Lower leg skin (tissue), 4 donors: ENCODE data around the gene SHANK1. TPM values are rescaled to one million over a fixed set of nuclear protein-coding genes. Genes with fewer than 3 reads are reported as not detected.

Source experiments
- DNase-seq, 2 donors: peaks; one replicate each; pipeline ENCODE4 v3.0.0-alpha.2; 2019; ENCODE audit warnings: low spot score in 2 of 2
- H3K4me3 ChIP-seq: fragments of 200-600 bp; sonication (generic); 2 replicates; pipeline ENCODE4 v1.5.1; 2017; ENCODE audit warnings: mild to moderate bottlenecking, low read depth; ENCODE audit not compliant: poor library complexity, severe bottlenecking
- CTCF ChIP-seq, 3 donors: fragments of 450-650 bp; IDR thresholded peaks; one replicate each; pipeline ENCODE4 v1.5.1; 2016; ENCODE audit warnings: antibody characterized with exemption in 3 of 3, mild to moderate bottlenecking in 3 of 3, moderate library complexity in 2 of 3
- POLR2A ChIP-seq, 2 donors: fragments of 450-650 bp; IDR thresholded peaks; one replicate each; pipeline ENCODE4 v1.6.1; 2016 to 2017; ENCODE audit warnings: antibody characterized with exemption in 2 of 2, mild to moderate bottlenecking in 1 of 2, moderate library complexity in 1 of 2
- WGBS, 2 donors: methylation state at CpG; one replicate each; pipeline ENCODE4 v1.1.5; 2018; 5-methylcytosine and 5-hydroxymethylcytosine counted together
- intact Hi-C: fragments of 100-400 bp; cut with DNase I; formaldehyde crosslinking; loops from one replicate; pipeline ENCODE4 v1.15.0; 2023; ENCODE audit warnings: low total_unique reads
- total RNA-seq, 4 donors: library from RNA; depleted of rRNA; stranded (reverse); fragments of >200 nt; gene quantifications; one replicate each; pipeline ENCODE4 v1.1.0, GENCODE V29; 2016

Gene SHANK1
- total RNA-seq, 4 donors from 2014 or later, result 0.30 to 1.6 (median 0.67) TPM

GRCh38 chr19:50723735-50724521, 4.3 kb upstream of the SHANK1 start:
- TF ChIP-seq POLR2A (IDR thresholded peaks at IDR 0.05) (no peak), CTCF (IDR thresholded peaks at IDR 0.05) (no peak)
- 8 to 11% methylated on average over 15 to 31 of the region's 31 CpGs for WGBS, 2 donors
- peak overlapping the region; percentile 38 for H3K4me3 ChIP-seq
- no peak for DNase-seq
- intact Hi-C loops, result no loop called here

GRCh38 chr19:50723069-50723468, 3.5 kb upstream of the SHANK1 start, which contains the start of gene CLEC11A:
CLEC11A (plus strand) TSS chr19:50723364; CDS start chr19:50723526, 162 bp downstream.
- TF ChIP-seq CTCF (IDR thresholded peaks at IDR 0.05) (no peak), POLR2A (IDR thresholded peaks at IDR 0.05) (no peak)
- intact Hi-C loops, result no loop called here
- DNase-seq, result peak; percentile 56 to 93
- peak within 1 kb of the TSS; percentile 38 for H3K4me3 ChIP-seq
- WGBS, 2 donors, result 16 to 29% methylated on average over 15 of the region's 15 CpGs

- DNase-seq, result no peak
- 64 to 71% methylated on average over 15 of the region's 15 CpGs for WGBS, 2 donors
- intact Hi-C loops, result no loop called here
- H3K4me3 ChIP-seq, result no peak overlapping the region
- no peak for TF ChIP-seq CTCF (IDR thresholded peaks at IDR 0.05)
- no peak for TF ChIP-seq POLR2A (IDR thresholded peaks at IDR 0.05)
These were observed 2.8 kb upstream of the SHANK1 start for GRCh38 chr19:50722201-50723013.

- DNase-seq, result no peak
- no peak overlapping the region for H3K4me3 ChIP-seq
- WGBS, 2 donors, result 50 to 66% methylated on average over 10 of the region's 10 CpGs
- no peak for TF ChIP-seq CTCF (IDR thresholded peaks at IDR 0.05)
- TF ChIP-seq POLR2A (IDR thresholded peaks at IDR 0.05), result no peak
- intact Hi-C loops, result no loop called here
These were observed 2.0 kb upstream of the SHANK1 start for GRCh38 chr19:50721441-50722137.

- no peak for DNase-seq
- no peak overlapping the region for H3K4me3 ChIP-seq
- WGBS, 2 donors, result 24 to 30% methylated on average over 8 of the region's 8 CpGs
- TF ChIP-seq CTCF (IDR thresholded peaks at IDR 0.05) (no peak), POLR2A (IDR thresholded peaks at IDR 0.05) (no peak)
- intact Hi-C loops, result no loop called here
These were observed 1.3 kb upstream of the SHANK1 start for GRCh38 chr19:50720921-50721381.
